ENCODE measurements around the gene CUL1.
A peak's percentile ranks its signal among the peaks of the same experiment; 100 is the strongest.

The CUL1 gene

DNA sequence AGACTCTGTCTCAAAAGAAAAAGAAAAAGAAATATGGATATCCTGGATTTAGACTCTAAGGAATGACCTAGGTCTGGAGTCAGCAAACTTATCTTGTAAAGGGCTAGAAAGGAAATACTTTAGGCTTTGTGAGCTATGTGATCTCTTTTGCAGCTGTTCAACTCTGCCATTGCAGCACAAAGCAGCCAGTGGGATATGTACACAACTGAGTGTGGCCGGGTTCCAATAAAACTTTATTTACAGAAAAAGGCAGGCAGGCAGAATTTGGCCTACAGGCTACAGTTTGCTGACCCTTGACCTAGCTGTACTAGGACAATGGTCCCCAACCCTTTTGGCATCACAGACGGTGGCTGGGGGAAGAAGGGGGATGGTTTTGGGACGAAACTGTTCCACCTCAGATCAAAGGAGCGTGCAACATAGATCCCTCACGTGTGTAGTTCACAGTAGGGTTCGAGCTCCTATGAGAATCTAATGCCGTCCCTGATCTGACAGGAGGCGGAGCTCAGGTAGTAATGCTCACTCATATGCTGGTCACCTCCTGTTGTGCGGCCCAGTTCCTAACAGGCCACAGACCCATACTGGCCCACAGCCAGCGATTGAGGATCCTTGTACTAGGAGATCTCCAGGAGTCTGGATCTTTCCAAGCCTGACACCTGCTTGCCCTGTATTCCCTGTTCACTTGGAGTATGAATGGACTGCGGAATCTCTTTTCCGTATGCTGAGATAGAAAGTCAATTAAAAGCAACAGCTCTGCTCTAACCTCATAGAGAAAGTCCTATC, 63.0 kb downstream of the CUL1 start:
- no peak for DNase-seq (ENCODE audit: low read depth)

DNA sequence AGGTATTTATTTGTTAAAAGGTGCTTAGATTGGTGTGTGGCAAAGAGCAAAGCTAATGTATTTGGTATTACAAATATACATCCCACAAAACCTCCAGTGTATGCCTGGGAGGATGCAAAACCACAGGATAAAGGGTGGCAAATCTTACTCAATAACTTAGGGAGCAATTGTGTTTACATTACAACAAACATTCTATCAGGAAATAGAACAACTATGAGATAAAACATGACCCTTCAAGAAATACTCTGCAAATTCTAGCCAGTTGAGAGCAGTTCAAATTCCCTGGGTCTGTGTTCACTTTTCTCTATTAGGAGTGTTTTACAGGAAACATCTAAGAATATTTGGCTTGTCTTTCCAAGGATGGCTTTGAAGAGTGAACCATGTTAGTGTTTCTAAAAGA, 64.9 kb downstream of the CUL1 start:
- DNase-seq (ENCODE audit: low read depth), result no peak

DNA sequence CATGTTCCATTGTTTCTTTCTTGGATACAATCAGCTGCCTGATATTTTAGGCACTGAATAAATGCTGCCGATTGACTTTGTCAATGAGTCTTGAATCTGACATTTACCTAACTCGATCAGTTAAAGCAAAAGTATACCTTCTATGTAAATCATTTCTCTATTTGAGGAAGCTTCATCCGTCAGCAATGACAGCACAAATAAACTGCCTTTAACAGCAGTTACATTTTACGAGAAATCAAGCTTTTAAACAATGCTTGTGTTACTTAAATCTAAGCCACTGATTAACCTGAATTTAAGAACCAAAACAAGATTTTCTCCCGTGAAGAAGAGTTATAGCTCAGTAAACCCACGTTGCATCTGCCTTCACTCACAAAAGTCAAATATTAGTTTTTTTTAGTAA, 71.3 kb downstream of the CUL1 start:
- DNase-seq (ENCODE audit: low read depth), result no peak

DNA sequence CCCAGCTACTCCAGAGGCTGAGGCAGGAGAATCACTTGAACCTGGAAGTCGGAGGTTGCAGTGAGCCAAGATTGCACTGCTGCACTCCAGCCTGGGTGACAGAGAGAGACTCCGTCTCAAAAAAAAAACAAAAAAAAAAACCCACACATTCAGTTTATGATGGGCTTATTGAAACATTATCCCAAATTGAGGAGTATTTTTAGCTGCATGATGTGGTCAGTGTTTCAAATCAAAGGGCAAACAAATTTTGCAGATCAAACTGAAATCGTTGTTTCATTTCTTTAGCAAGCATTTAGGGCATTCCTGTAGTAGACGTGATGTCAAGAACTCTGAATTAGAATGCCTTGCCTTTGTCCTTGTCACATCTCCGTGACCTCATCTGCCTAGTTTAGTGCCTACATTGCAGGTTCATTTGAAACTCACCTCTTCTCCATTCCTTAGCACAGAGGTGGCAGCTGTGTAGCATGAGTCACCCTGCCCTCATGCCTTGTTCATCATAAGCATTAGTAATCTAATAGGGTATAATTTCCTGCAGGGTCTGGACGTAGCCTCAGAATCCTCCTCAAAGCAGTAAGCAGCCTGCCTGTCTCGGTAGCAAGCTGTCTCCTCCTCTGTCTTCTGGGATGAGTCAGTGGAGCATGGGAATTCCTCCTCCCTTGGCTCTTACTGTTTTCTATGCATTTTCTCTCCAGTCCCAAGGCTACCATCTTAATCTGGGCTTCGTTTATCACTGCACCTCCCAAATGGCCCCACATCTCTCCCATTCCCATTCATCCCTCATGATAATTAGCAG, 73.8 kb downstream of the CUL1 start:
- DNase-seq (ENCODE audit: low read depth), result no peak

DNA sequence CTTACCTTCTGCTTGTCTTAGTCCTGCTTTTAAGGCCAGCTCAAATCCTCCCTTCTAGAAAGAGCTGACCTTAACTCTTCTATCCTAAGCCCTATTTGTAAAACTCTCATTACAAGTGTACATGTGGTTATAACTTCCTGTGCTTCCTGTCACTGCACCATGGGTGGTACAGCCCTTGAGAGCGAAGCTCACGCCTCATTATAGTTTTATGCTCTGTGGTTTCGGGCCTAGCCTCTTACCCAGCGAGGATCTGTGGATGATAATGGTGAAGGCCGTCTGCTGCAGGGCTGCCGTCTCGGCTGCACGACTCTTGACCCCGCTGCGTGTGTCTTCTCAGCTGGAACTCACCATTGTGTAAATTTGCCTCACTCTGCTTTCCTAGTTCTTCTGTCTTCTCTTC, 74.6 kb downstream of the CUL1 start:
- peak; percentile 9 for DNase-seq (ENCODE audit: low read depth)

DNA sequence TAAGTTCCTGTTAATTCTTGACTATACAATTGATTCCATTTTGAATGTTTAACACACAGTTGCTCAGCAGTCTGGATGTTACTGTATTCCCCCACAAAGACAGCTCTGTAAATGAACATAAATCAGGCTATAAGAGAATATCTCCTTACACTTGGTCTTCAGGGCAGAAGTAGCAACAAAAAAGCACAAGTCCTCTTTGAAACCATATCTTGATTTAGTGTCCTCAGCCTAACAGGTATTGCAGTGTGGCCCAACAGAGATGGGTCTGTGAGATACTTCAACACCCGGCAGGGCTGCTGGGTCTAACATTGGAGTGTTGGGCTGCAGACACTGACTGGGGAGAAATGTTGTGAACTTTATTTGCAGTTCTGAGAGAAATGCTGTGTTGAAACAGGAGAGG, 75.8 kb downstream of the CUL1 start:
- no peak for DNase-seq (ENCODE audit: low read depth)

DNA sequence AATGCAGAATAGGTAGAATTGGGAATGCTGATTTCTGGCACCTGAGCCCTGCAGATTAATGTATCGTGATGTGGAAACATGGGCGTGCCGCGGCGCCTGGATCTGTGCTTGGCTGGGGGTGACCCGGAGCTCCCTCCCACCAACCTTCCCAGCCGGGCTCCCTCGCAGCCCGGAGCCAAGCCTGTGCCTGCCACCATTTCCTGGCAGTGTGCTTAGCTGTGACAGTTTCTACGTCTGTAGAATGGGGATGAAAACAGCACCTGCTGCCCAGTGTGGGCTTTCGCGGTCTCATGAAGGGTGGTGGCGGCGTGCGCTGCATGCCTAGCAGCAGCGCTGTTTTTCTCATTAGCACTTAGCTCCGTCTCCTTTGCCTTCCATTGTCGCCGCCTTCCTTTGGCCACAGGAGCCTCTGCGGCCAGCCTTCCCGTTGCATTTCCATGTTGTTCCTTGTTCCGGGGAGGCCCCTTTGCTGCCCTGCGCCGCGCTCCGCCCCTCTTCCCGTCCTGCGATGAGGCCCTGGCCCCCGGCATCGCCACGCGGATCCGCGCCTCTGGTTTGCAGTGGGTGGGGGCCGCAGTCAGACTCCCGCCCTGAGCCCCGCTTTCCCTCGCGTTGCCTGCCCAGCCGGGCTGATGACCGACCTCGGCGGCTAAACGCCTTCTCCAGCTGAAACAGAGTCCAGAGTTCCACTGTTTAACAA, 84.2 kb downstream of the CUL1 start:
- no peak for DNase-seq (ENCODE audit: low read depth)

DNA sequence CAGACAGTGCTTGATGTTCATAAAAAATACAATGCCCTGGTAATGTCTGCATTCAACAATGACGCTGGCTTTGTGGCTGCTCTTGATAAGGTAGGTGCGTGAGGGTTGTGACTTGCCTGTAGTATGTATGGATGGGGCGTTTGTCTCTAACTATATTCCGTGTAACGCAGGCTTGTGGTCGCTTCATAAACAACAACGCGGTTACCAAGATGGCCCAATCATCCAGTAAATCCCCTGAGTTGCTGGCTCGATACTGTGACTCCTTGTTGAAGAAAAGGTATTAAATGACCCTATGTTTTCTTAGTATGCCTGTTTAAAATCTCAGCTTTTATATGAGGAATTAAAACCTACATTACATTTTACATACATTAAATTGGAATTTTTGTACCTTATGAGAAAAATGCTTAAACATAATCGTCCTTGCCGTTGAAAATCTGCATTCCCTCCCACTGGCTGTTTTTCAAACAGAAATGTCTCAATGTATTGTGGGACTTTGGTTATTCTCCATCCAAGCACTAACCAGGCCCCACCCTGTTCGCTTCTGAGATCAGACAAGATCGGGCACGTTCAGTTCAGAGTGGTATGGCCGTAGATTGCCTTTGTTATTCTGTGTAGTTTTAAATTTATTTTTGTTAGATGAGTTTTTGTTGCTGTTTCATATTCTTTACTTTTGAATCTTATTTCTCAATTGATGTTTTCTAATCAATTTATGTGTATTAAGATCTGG, 85.3 kb downstream of the CUL1 start:
- DNase-seq (ENCODE audit: low read depth), result no peak

DNA sequence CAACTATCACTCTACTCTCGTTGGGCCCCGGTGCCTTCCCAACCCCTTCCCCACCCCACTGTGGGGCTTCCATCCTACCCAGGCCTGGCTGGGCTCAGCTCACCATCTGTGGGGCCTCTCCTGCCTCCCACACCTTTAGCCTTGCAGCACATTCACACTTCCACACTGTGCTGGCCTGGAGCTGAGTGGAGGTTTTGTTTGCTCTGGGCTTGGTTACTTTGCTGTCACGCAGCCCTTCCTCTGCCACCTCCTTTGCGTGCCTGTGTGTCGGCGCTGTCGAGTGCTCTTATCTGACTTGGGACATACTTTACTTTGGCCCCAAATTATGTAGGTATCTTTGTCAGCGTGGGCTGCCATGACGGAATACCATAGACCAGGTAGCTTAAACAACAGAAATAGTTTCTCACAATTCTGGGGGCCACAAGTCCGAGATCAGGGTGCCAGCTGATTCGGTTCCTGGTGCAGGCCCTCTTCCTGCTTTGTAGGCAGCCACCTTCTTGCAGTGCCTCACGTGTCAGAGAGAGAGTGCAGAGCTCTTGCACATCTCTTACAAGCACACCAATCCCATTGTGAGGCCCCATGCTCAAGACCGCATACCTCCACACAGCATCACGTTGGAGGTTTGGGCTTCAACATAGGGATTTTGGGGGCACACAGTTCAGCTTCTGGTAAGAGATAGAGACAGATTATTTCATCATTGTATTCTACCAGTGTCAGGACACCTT, 89.0 kb downstream of the CUL1 start:
- no peak for DNase-seq (ENCODE audit: low read depth)

DNA sequence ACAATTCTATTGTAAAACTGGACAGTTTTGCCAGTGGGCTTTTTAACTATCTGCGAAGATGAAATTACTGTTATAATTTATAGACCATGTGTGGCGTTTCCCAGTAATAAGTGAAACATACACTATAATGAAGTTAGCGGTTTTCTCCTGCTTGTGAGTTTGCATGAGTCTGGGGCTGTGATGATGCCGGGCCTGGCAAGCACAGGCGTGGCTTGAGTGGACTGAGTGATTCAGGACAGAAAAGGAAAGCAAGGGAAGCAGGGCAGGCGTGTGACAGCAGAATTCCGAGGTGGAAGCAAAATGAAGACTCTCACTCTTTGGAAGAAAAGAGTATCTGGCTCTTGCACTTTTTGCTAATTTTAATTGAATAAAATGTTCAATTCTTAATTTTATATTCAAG, 90.5 kb downstream of the CUL1 start:
- DNase-seq (ENCODE audit: low read depth), result no peak

DNA sequence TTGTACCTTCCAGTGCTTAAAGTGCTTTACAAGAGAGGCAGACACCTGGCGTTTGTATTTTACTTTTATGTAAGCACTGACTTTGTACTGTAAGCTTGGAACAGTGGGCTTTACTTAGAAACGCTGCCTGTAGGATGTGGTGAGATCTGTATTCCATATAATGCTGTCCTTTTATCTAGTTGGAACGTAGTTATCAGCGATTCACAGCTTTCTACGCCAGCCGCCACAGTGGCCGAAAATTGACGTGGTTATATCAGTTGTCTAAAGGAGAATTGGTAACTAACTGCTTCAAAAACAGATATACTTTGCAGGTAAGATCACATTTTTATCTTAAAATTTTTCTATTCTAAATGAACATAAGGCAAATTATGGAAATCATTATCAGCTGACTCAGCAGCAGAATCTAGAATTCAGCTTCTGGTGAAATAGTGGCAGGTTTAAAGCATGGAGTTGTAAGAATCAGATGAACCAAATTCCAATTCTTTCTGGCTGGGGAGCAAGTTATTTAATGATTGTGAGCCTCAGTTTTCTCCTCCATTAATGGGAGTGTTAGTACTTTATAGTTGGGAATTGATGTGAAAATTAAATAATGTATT, 91.5 kb downstream of the CUL1 start:
- no peak for DNase-seq (ENCODE audit: low read depth)

DNA sequence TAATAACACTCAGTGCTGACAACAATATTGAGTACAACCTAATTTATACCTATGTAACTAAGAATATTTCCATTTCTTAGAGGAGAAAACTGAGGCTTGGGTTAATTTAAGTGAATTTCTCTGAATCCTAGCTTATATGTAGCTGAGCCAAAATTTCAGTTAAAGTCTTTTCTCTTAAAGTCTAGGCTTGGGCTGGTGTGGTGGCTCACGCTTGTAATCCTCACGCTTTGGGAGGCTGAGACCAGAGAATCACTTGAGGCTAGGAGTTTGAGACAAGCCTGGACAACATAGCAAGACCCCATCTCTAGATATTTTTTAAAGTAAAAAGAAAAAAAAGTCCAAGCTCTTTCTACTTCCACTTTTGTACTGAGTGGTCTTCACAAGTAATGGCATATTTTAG, 92.1 kb downstream of the CUL1 start:
- DNase-seq (ENCODE audit: low read depth), result no peak

DNA sequence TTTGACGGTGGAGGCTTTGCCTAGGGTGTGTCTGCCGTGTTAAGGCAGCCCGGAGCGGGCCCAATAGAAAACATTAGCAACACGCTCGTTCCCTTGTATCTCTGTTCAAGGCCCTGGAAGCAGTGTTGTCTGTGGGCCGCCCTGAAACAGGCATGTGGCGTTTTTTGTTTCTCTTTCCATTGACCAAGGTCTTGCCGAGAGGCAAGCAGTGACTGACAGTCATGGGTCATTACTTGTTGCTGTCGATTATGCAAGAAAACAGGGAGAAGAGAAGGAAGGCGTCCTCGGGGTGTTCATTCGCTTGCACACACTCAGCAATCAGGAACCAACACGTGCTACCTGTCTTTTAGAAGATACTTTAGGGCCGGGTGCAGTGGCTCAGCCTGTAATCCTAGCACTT, 92.8 kb downstream of the CUL1 start:
- DNase-seq (ENCODE audit: low read depth), result no peak

DNA sequence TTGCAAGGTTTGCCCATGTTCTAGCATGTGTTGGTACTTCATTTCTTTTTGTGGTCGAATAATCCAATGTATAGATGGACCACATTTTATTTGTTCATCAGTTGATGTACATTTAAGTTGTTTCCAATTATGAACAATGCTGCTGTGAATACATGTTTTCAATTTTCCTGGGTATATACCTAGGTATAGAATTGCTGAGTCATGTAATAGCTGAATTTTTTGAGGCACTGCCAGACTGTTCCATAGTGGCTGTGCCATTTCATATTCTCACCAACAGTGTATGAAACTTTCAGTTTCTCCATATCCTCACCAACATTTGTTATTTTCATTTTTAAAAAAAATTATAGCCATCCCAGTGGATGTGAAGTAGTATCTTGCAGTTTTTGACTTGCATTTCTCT, 94.9 kb downstream of the CUL1 start:
- no peak for DNase-seq (ENCODE audit: low read depth)

DNA sequence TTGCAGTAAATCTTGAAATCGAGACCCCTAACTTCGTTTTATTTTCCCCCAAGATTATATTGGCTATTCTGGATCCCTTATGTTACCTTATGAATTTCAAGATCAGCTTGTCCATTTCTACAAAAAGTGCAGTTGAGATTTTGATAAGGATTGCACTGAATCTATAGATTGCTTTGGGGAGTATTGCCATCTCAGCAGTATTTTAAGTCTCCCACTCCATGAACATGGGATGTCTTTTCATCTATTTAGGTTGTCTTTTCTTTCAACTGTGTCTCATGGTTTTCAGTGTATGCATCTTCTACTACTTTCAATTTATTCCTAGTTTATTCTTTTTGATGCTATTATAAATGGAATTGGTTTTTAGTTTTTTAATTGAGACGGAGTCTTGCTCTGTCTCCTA, 95.8 kb downstream of the CUL1 start:
- no peak for DNase-seq (ENCODE audit: low read depth)

DNA sequence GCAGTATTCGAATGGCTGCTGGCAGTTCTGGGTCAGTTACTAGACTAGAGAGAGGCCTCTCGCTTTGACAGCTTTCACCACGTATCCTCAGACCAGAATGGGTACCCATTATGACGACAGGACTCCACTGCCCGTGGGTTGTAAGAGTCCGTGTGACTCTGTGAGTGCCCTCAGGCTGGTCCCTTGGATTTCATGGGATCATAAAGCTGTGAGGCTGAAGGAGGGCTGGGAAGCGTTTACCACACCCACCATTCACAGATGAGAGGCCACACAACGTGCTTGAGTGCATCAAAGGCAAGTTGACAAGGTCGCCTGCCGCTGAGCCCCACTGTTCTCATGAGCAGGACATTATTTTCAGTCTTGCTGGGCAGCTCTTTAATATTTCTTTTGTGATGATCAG, 98.1 kb downstream of the CUL1 start:
- no peak for DNase-seq (ENCODE audit: low read depth)

DNA sequence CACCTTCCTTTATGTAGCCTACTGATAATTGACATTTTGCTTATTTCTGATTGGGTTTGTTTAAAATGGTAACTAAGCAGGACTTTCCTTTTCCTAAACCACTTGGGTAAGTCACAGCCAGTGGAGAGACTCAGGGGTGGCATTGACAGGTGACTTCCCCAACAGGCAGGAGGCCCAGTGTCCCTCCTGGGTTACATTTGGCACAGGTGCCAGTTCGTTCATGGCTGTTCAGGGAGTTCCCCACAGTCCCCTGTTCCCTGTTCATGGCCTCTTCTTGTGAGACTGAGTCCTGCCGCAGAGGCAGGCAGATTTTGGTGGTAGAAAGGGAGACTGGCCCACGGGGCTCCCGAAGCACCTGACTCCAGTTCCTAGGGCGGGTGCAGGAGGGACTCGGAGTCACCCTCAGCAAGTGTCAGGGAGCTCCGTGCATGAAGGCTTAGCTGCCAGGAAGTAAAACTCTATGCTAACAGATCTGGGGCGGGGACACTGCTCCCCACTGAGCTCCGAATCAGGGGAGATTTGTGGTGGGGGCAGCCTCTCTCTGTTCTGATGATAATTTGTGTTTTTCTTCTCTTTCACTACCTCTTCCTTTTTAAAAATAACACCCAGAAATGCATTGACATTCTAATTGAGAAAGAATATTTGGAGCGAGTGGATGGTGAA, 101.3 kb downstream of the CUL1 start:
- DNase-seq (ENCODE audit: low read depth), result no peak

DNA sequence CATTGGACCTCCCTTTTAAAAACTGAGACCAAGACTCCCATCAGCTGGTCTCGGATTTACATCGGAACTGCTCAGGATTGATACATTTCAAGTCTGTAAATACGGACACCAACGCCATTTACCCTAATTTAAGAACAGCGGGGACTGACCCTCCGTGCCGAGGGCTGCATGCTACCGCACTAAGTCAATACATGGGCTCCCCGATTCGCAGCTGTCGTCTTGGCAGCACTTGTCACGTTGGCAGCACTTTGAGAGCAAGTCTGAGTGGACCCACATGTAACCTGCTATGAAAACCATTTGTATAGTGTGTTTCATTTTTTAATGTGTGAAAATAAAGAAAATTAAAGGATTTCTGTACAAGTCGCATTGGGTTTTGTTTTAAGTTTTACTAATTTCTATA, 102.0 kb downstream of the CUL1 start:
- DNase-seq (ENCODE audit: low read depth), result no peak

DNA sequence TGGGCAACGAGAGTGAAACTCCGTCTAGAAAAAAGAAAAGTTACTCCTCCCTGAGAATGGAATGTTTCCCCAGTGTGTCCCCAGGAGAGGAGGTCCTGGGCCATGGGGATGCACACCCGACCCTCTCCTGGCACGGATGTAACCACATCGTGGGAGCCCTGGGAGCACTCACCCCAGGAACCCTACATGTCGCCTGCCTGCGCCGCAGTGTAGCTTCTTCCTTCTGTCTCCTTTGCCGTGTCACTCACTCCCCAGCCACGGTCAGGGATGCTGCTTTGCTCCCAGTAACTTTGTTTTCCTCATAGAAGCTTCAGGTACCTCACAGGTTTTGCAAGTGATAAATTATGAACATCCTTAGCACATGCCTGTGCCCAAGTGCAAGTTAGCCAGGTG, 103.4 kb downstream of the CUL1 start:
- no peak for DNase-seq (ENCODE audit: low read depth)

DNA sequence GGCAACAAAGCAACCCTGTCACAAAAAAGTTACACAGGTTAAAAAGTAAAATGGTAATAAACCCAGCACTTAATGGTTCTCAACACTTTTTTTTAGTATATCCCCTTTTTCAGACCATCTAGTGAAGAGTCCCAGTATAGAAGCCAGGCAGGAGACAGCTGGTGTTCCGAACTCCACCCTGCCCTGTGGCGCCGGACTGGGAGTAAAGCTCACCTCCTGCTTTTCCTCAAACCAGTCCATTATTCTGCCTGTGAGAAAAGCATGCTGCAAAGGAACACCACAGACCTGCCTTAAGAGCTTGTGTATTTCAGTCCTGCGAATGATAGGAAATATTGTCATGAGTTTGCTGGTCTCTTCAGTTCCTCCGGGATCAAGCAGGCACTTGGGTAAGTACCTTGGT, 104.4 kb downstream of the CUL1 start:
- no peak for DNase-seq (ENCODE audit: low read depth)
